Stimulated activated CD4-positive, alpha-beta T cell treated with anti-CD3 and anti-CD28 coated beads, Interleukin-15, amount 100 ng/mL, for 48 hours (primary cell): Measurements from ENCODE around the gene NR1H2.
A peak's percentile ranks its signal among the peaks of the same experiment; 100 is the strongest.

ENCODE experiments used
- DNase-seq, 2 donors: peaks; one replicate each; pipeline ENCODE4 v3.0.0-alpha.2; 2020; ENCODE audit warnings: low read depth in 2 of 2

Gene NR1H2

GRCh38 chr19:50401605-50402450, 25.6 kb downstream of the NR1H2 start:
- no peak for DNase-seq

- no peak for DNase-seq
Measured at GRCh38 chr19:50402544-50403301, 26.5 kb downstream of the NR1H2 start.

- no peak for DNase-seq
Measured at GRCh38 chr19:50406156-50406820, 30.0 kb downstream of the NR1H2 start.

- DNase-seq: no peak
Measured at GRCh38 chr19:50406829-50407228, 30.6 kb downstream of the NR1H2 start.

- no peak for DNase-seq
Measured at GRCh38 chr19:50409347-50409746, 33.1 kb downstream of the NR1H2 start.

GRCh38 chr19:50410109-50410508, 33.9 kb downstream of the NR1H2 start:
- DNase-seq: no peak

- no peak for DNase-seq
Measured at GRCh38 chr19:50412419-50412818, 36.2 kb downstream of the NR1H2 start.

GRCh38 chr19:50413096-50413495, 36.8 kb downstream of the NR1H2 start:
- DNase-seq: no peak

- DNase-seq: no peak
Measured at GRCh38 chr19:50413531-50413930, 37.3 kb downstream of the NR1H2 start.

GRCh38 chr19:50414864-50415660, 38.8 kb downstream of the NR1H2 start:
- DNase-seq: peak; percentile 65 to 78

GRCh38 chr19:50415661-50416033, 39.4 kb downstream of the NR1H2 start:
- DNase-seq: no peak

GRCh38 chr19:50416034-50416977, 40.0 kb downstream of the NR1H2 start:
- no peak for DNase-seq

GRCh38 chr19:50417111-50418081, 41.1 kb downstream of the NR1H2 start:
- no peak for DNase-seq

- no peak for DNase-seq
Measured at GRCh38 chr19:50418176-50419021, 42.1 kb downstream of the NR1H2 start, which contains the start of gene SPIB. SPIB (plus strand) TSS chr19:50418938; CDS start chr19:50418963, 25 bp downstream.

GRCh38 chr19:50419022-50419579, 42.8 kb downstream of the NR1H2 start:
- no peak for DNase-seq

GRCh38 chr19:50419580-50420035, 43.4 kb downstream of the NR1H2 start:
- DNase-seq: no peak

- no peak for DNase-seq
Measured at GRCh38 chr19:50420127-50420526, 43.9 kb downstream of the NR1H2 start.

- no peak for DNase-seq
Measured at GRCh38 chr19:50420808-50421207, 44.6 kb downstream of the NR1H2 start.
